SK-N-MC (cell line): ENCODE results near the gene EMID1.

Experiments used
- DNase-seq: peaks from one replicate; pipeline ENCODE4 v3.0.0-alpha.2; 2011; ENCODE audit warnings: low read depth, low spot score
- H3K27ac ChIP-seq: fragments of 200-600 bp; sonication (generic); 2 replicates; pipeline ENCODE4 v1.5.1; 2016; ENCODE audit warnings: mixed run types
- H3K36me3 ChIP-seq: fragments of 200-600 bp; sonication (generic); 2 replicates; pipeline ENCODE4 v1.6.1; 2017; ENCODE audit warnings: antibody characterized with exemption, low read length, mixed read lengths; ENCODE audit not compliant: insufficient read depth
- H3K4me3 ChIP-seq: fragments of 200-600 bp; sonication (generic); 2 replicates; pipeline ENCODE4 v1.5.1; 2016
- H3K9ac ChIP-seq: fragments of 200-600 bp; sonication (generic); 2 replicates; pipeline ENCODE4 v1.8.0; 2017; ENCODE audit warnings: mixed run types, mixed read lengths; ENCODE audit not compliant: insufficient read length
- H3K9me3 ChIP-seq: fragments of 200-600 bp; sonication (generic); 2 replicates; pipeline ENCODE4 v1.6.1; 2017; ENCODE audit warnings: low read depth, mild to moderate bottlenecking, antibody characterized with exemption, low read length, moderate library complexity, mixed read lengths
- EZH2 ChIP-seq: fragments of 200-600 bp; sonication (generic); IDR thresholded peaks from one replicate; pipeline ENCODE4 v1.6.1; 2017; ENCODE audit warnings: antibody characterized with exemption
- FOXP2 ChIP-seq: optimal IDR thresholded peaks from 2 replicates; pipeline ENCODE3; 2011; ENCODE audit warnings: mild to moderate bottlenecking, moderate library complexity; ENCODE audit not compliant: insufficient read depth; ENCODE audit errors: extremely low read length, control extremely low read depth
- POLR2AphosphoS5 ChIP-seq: IDR thresholded peaks from 2 replicates; pipeline ENCODE4 v1.6.1; 2012; ENCODE audit warnings: mild to moderate bottlenecking, low read depth, low read length, borderline replicate concordance

The EMID1 gene

GRCh38 chr22:29212743-29213142 lies 7.0 kb downstream of the EMID1 start:
- no peak overlapping the region for H3K9ac ChIP-seq
- no peak for DNase-seq
- H3K9me3 ChIP-seq, result no peaks in the 10 kb centered on the region
- no peak overlapping the region for H3K4me3 ChIP-seq
- no peak overlapping the region for H3K27ac ChIP-seq
- no peaks in the 10 kb centered on the region for H3K36me3 ChIP-seq
- no peak for TF ChIP-seq POLR2AphosphoS5
- TF ChIP-seq EZH2, result no peak
- TF ChIP-seq FOXP2, result no peak

GRCh38 chr22:29213493-29213892 lies 7.8 kb downstream of the EMID1 start:
- Histone ChIP-seq H3K36me3 (no peaks in the 10 kb centered on the region), H3K27ac (no peak overlapping the region), H3K9ac (no peak overlapping the region), H3K4me3 (no peak overlapping the region), H3K9me3 (no peaks in the 10 kb centered on the region)
- no peak for TF ChIP-seq EZH2
- no peak for TF ChIP-seq FOXP2
- TF ChIP-seq POLR2AphosphoS5, result no peak
- no peak for DNase-seq

GRCh38 chr22:29214232-29214631 lies 8.5 kb downstream of the EMID1 start:
- H3K9ac ChIP-seq, result no peak overlapping the region
- TF ChIP-seq EZH2 (no peak), POLR2AphosphoS5 (no peak), FOXP2 (no peak)
- no peaks in the 10 kb centered on the region for H3K36me3 ChIP-seq
- H3K4me3 ChIP-seq, result no peak overlapping the region
- DNase-seq, result no peak
- H3K27ac ChIP-seq, result no peak overlapping the region
- H3K9me3 ChIP-seq, result no peaks in the 10 kb centered on the region

GRCh38 chr22:29215012-29215860 lies 9.5 kb downstream of the EMID1 start:
- Histone ChIP-seq H3K27ac (no peak overlapping the region), H3K9me3 (no peaks in the 10 kb centered on the region), H3K9ac (no peak overlapping the region), H3K36me3 (no peaks in the 10 kb centered on the region), H3K4me3 (no peak overlapping the region)
- TF ChIP-seq EZH2, result no peak
- TF ChIP-seq POLR2AphosphoS5, result no peak
- TF ChIP-seq FOXP2, result no peak
- DNase-seq, result no peak

- H3K27ac ChIP-seq, result no peak overlapping the region
- no peak for DNase-seq
- no peaks in the 10 kb centered on the region for H3K36me3 ChIP-seq
- H3K9me3 ChIP-seq, result no peaks in the 10 kb centered on the region
- no peak for TF ChIP-seq POLR2AphosphoS5
- TF ChIP-seq EZH2, result no peak
- no peak for TF ChIP-seq FOXP2
- H3K9ac ChIP-seq, result no peak overlapping the region
- no peak overlapping the region for H3K4me3 ChIP-seq
These were observed 10.5 kb downstream of the EMID1 start for GRCh38 chr22:29216011-29216872.

- no peak for DNase-seq
- H3K4me3 ChIP-seq, result no peak overlapping the region
- H3K9me3 ChIP-seq, result no peaks in the 10 kb centered on the region
- TF ChIP-seq POLR2AphosphoS5, result no peak
- TF ChIP-seq FOXP2, result no peak
- TF ChIP-seq EZH2, result no peak
- H3K27ac ChIP-seq, result no peak overlapping the region
- no peaks in the 10 kb centered on the region for H3K36me3 ChIP-seq
- H3K9ac ChIP-seq, result no peak overlapping the region
These were observed 11.4 kb downstream of the EMID1 start for GRCh38 chr22:29216873-29217666.

GRCh38 chr22:29217827-29218757 lies 12.4 kb downstream of the EMID1 start:
- H3K9me3 ChIP-seq, result no peaks in the 10 kb centered on the region
- no peak overlapping the region for H3K27ac ChIP-seq
- TF ChIP-seq POLR2AphosphoS5 (no peak), FOXP2 (no peak), EZH2 (no peak)
- no peaks in the 10 kb centered on the region for H3K36me3 ChIP-seq
- no peak overlapping the region for H3K4me3 ChIP-seq
- no peak for DNase-seq
- no peak overlapping the region for H3K9ac ChIP-seq
